Psoas muscle (tissue), 8 donors: Measurements from ENCODE around the gene TIGIT. TPM values are rescaled to one million over a fixed set of nuclear protein-coding genes. Genes with fewer than 3 reads are reported as not detected.

Experiments used
- ATAC-seq, 4 donors: fragments of 200-7000 bp; cut with Tn5 transposase; one replicate each; pipeline ENCODE4 v1.9.1; 2020; ENCODE audit warnings: moderate library complexity in 3 of 4, mild to moderate bottlenecking in 2 of 4
- DNase-seq, 2 donors: peaks; one replicate each; pipeline ENCODE4 v3.0.0-alpha.2; 2020
- H3K27ac ChIP-seq: fragments of 200-600 bp; one replicate; pipeline ENCODE4 v1.8.0; 2022
- H3K27me3 ChIP-seq, 3 donors: fragments of 200-600 bp in 1 of 3; one replicate each; pipeline versions ENCODE4 v1.6.1 to v1.8.0; 2013 to 2022; ENCODE audit warnings: low read length in 2 of 3, mild to moderate bottlenecking in 2 of 3, moderate library complexity in 1 of 3; ENCODE audit not compliant: insufficient read depth in 3 of 3
- H3K36me3 ChIP-seq, 2 donors: fragments of 200-600 bp in 1 of 2; one replicate each; pipeline versions ENCODE4 v1.6.1 to v1.8.0; 2013 to 2022; ENCODE audit warnings: low read depth in 1 of 2, mild to moderate bottlenecking in 1 of 2, moderate library complexity in 1 of 2; ENCODE audit not compliant: insufficient read depth in 1 of 2
- H3K4me1 ChIP-seq: fragments of 200-600 bp; one replicate; pipeline ENCODE4 v1.8.0; 2022
- H3K4me3 ChIP-seq: fragments of 200-600 bp; one replicate; pipeline ENCODE4 v1.8.0; 2022; ENCODE audit warnings: mild to moderate bottlenecking
- H3K9me3 ChIP-seq: fragments of 200-600 bp; one replicate; pipeline ENCODE4 v1.8.0; 2022
- CTCF ChIP-seq: fragments of 200-600 bp; IDR thresholded peaks from one replicate; pipeline ENCODE4 v1.8.0; 2022; ENCODE audit warnings: antibody characterized with exemption
- WGBS, 3 donors: extraction: QIAGEN DNeasy Blood & Tissue Kit; methylation state at CpG; one replicate each; pipeline versions ENCODE4 v1.1.6 to v1.1.7; 2013; 5-methylcytosine and 5-hydroxymethylcytosine counted together
- intact Hi-C, 2 donors: fragments of 100-400 bp; cut with DNase I; formaldehyde crosslinking; loops; one replicate each; pipeline versions ENCODE4 v1.11.0 to v1.14.2; 2022
- polyA plus RNA-seq, 3 donors: library from polyadenylated mRNA; stranded (reverse); fragments of 200-250 nt; gene quantifications; one replicate each; pipeline ENCODE4 v1.2.3, GENCODE V29; 2013
- total RNA-seq, 4 donors: library from RNA; stranded (reverse); fragmentation: NEBNext Ultra II Directional in 2 of 4; extraction: Animal tissue kit (Norgen Biotek cat#: 25700) in 2 of 4; gene quantifications; one replicate each; pipeline versions ENCODE4 v1.2.1 to v1.2.4, GENCODE V29; 2021 to 2023
- donor health status: healthy with polysubstance abuse.
- donor health status: DM: no; HTN: no; CAD: no; lungs with moderate emphysema.
- donor health status: Bipolar disorder and iron deficiency.
- donor health status: healthy.
- donor health status: DM: yes; HTN: yes; CAD: no.
- donor health status: DM: no; HTN: no; CAD: no.
- donor health status: DM: no; HTN: no; CAD: no.
- donor health status: DM: yes; HTN: yes; CAD: no.

The TIGIT gene
- total and polyA plus RNA-seq, 7 donors, result 0.03 to 0.46 (median 0.07) TPM; not detected in 2

GRCh38 chr3:114351123-114351821 is 57.4 kb downstream of the TIGIT start:
- Histone ChIP-seq H3K27me3 (no peaks in the 10 kb centered on the region), H3K36me3 (peaks cover 0 to 57% of the 10 kb centered on the region in 2 donors), H3K27ac (no peak overlapping the region), H3K4me3 (no peak overlapping the region), H3K4me1 (no peaks in the 10 kb centered on the region), H3K9me3 (no peaks in the 10 kb centered on the region)
- intact Hi-C loops, result no loop called here
- ATAC-seq (peak in 2 of 4 donors; percentile 21 to 26), DNase-seq (no peak)
- no peak for TF ChIP-seq CTCF
- WGBS, 3 donors, result 97 to 99% (median 98%) methylated on average over 64 of the region's 64 CpGs

- ATAC-seq, result no peak
- intact Hi-C loops, result no loop called here
- 98 to 100% (median 98%) methylated on average over 9 of the region's 9 CpGs for WGBS, 3 donors
Measured at GRCh38 chr3:114351822-114352145, 58.0 kb downstream of the TIGIT start.

GRCh38 chr3:114355653-114356052 is 61.8 kb downstream of the TIGIT start:
- no peaks in the 10 kb centered on the region for H3K9me3 ChIP-seq

More at GRCh38 chr3:114351822-114352145, 58.0 kb downstream of the TIGIT start:
- no peaks in the 10 kb centered on the region for H3K9me3 ChIP-seq
- no peak overlapping the region for H3K27ac ChIP-seq
- peaks cover 0 to 52% of the 10 kb centered on the region in 2 donors for H3K36me3 ChIP-seq
- no peak for DNase-seq
- no peaks in the 10 kb centered on the region for H3K27me3 ChIP-seq
- TF ChIP-seq CTCF, result no peak
- H3K4me1 ChIP-seq, result no peaks in the 10 kb centered on the region
- no peak overlapping the region for H3K4me3 ChIP-seq

GRCh38 chr3:114356066-114356465 is 62.2 kb downstream of the TIGIT start:
- DNase-seq (no peak), ATAC-seq (no peak)
- H3K4me1 ChIP-seq, result no peaks in the 10 kb centered on the region
- peaks cover 0 to 13% of the 10 kb centered on the region in 2 donors for H3K36me3 ChIP-seq
- no peak overlapping the region for H3K27ac ChIP-seq
- no peaks in the 10 kb centered on the region for H3K27me3 ChIP-seq
- 48 to 67% (median 59%) methylated on average over 4 of the region's 4 CpGs for WGBS, 3 donors
- TF ChIP-seq CTCF, result no peak
- no peak overlapping the region for H3K4me3 ChIP-seq
- intact Hi-C loops, result no loop called here
- H3K9me3 ChIP-seq, result no peaks in the 10 kb centered on the region

More at GRCh38 chr3:114355653-114356052, 61.8 kb downstream of the TIGIT start:
- H3K36me3 ChIP-seq, result peaks cover 0 to 17% of the 10 kb centered on the region in 2 donors
- H3K27ac ChIP-seq, result no peak overlapping the region
- DNase-seq, result no peak
- no peak overlapping the region for H3K4me3 ChIP-seq
- no peak for ATAC-seq
- no peaks in the 10 kb centered on the region for H3K4me1 ChIP-seq
- no peak for TF ChIP-seq CTCF
- intact Hi-C loops, result no loop called here
- H3K27me3 ChIP-seq, result no peaks in the 10 kb centered on the region

GRCh38 chr3:114356525-114356924 is 62.7 kb downstream of the TIGIT start:
- no peak overlapping the region for H3K27ac ChIP-seq
- H3K4me1 ChIP-seq, result no peaks in the 10 kb centered on the region
- 54 to 89% (median 66%) methylated on average over 1 of the region's 1 CpG for WGBS, 3 donors
- H3K9me3 ChIP-seq, result no peaks in the 10 kb centered on the region
- DNase-seq (no peak), ATAC-seq (no peak)
- H3K36me3 ChIP-seq, result peaks cover 0 to 9% of the 10 kb centered on the region in 2 donors
- H3K4me3 ChIP-seq, result no peak overlapping the region
- H3K27me3 ChIP-seq, result no peaks in the 10 kb centered on the region
- TF ChIP-seq CTCF, result no peak
- intact Hi-C loops, result no loop called here
